COR-L47 (cell line): ENCODE results near the gene ZC3H8.
"Not testable (repeated sequence)": the region's sequence is repeated elsewhere in the genome, so short reads cannot be mapped to it uniquely, and the experiment has no call there.

Experiments used
- DNase-seq: peaks from one replicate; lab custom pipeline; 2025; lab: John Stamatoyannopoulos, UW

ZC3H8 gene

DNA sequence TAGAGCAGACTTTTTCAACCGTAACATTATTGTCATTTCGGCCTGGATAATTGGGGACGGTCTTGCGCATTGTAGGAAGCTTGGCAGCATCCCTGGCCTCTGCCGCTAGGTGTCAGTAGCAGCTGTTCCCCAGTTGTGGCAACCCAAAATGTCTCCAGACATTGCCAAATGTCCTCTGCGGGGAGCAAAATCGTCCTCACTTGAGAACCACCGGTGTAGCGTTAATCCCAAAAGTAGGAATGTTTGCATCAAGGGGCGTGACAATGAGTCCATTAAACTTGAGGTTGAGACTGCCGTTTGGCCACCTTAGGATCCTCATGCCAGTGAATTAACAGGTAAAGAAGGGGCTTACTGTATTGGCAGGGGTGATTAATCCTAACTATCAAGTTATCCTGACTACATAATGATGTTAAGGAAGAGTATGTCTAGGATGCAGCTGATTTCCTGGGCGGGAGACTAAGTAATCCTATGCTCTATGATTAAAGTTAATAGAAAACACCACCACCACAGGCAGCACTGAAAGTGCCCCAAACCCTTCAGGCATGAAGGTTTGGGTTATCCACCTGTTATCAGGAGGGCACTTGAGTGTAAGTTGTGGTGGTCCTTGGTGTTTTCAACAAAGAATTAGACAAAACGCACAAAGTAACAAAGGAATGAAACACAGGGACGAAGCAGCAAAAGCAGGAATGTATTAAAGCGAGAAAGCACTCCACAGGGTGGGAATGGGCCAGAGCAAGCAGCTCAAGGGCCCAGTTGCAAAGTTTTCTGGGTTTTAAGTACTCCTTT, 4.9 kb upstream of the ZC3H8 start:
- peak; percentile 70 for DNase-seq

GRCh38 chr2:112257575-112257974, 2.7 kb upstream of the ZC3H8 start:
- DNase-seq, result no peak

- DNase-seq, result no peak
These were observed 1.8 kb upstream of the ZC3H8 start for GRCh38 chr2:112256654-112257053.

- DNase-seq, result no peak
These were observed 1.0 kb upstream of the ZC3H8 start for GRCh38 chr2:112255875-112256274.

GRCh38 chr2:112253261-112253815, 1.5 kb downstream of the ZC3H8 start:
- DNase-seq, result no peak

GRCh38 chr2:112251271-112251670, 3.6 kb downstream of the ZC3H8 start:
- DNase-seq, result no peak

DNA sequence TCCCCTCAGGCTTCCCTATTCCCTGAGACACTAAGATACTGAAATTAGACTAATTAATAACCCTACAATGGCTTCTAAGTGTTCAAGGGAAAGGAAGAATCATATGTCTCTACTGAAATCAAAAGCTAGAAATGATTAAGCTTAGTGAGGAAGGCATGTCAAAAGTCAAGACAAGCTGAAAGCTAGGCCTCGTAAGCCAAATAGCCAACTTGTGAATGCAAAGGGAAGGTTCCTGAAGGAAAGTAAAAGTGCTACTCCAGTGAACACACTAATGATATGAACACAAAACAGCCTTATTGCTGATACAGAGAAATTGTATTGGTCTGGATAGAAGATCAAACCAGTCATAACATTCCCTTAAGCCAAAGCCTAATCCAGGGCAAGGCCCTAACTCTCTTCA, 10.0 kb downstream of the ZC3H8 start:
- DNase-seq, result no peak

- no peak for DNase-seq
These were observed 11.6 kb downstream of the ZC3H8 start for GRCh38 chr2:112243233-112243632.

DNA sequence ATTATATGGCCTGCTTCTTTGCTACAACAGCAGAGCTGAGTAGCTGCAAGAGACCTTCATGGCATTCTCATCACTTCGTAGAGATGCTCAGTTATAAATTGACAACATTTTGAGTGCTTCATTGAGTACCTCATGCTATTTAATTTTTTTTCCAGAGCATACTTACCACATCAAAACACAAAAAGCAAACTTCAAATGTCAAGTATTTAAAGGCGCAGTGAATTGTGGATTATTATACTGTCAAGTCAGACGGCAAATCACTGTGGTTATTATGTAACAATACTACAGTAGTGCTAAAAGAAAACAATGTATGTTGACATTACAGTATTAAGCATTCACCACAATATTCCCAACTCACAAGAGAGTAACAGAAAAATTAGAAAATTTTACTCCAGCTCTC, 12.5 kb downstream of the ZC3H8 start:
- DNase-seq, result no peak

DNA sequence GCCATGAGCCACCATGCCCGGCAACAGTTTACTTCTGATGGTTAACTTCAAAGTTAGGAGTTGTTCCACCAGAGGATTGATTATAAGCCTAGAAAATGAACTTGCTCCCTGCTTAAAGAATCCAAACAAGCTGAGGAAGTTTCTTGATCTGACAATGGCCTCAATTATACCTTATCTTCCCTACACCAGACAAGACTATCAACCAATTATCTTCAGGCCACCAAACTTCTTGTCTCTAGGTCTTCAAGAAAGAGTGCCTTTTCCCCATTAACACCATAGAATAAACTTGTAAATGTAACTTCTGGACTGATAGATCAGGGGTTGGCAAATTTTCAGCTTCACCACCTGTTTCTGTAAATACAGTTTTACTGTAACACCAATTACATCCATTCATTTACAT, 15.0 kb downstream of the ZC3H8 start:
- no peak for DNase-seq

GRCh38 chr2:112230371-112230770, 24.5 kb downstream of the ZC3H8 start:
- DNase-seq, result no peak

GRCh38 chr2:112229348-112229747, 25.5 kb downstream of the ZC3H8 start:
- DNase-seq, result no peak

- DNase-seq, result no peak
These were observed 34.0 kb downstream of the ZC3H8 start for GRCh38 chr2:112220831-112221230.

DNA sequence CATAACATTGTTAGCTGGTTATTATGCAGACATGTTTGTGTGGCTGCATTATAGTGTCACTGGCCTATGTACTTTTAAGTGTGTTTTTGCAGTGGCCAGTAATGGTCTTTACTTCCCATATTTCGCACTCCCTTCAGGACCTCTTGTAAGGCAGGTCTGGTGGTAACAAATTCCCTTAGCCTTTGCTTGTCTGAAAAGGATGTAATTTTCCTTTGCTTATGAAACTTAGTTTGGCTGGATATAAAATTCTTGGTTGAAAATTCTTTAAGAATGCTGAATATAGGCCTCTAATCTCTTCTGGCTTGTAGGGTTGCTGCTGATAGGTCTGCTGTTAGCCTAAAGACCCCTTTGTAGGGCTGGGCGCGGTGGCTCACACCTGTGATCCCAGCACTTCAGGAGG, 34.7 kb downstream of the ZC3H8 start:
- DNase-seq, result no peak

DNA sequence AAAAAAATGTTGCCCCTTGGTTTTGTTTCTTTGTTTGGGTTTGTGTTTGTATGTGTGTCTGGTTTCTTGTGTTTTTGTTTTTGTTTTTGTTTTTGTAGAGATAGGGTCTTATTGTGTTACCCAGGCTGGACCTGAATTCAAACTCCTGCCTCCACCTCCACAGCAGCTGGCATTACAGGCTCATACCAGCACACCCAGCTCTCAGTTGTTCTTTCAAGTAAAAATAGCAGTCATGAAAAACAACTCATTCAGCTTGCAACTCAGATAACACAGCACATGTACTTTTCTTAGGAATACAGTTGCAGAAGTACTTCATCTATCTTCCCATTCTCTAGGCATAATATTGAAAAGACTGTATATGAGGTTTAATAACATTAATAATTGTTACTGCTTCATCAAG, 37.0 kb downstream of the ZC3H8 start:
- no peak for DNase-seq

DNA sequence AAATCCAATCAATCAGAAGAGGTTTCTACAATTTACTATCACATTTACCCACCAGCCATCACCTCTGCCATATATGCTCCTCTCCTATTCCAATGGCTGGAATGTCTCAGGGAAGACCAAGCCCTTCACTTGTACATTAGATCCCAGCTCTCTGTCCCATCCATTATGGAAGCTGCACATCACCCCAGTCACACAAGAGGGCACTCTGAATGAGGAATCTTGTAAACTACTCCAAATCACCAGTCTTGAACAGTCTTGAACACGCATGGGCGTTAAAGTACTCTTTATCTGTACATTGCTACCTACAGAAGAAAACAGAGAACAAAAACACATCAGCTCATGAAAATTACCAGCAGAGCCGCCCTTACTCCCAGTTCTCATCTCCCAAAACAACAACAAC, 38.7 kb downstream of the ZC3H8 start:
- DNase-seq, result no peak

- not testable (repeated sequence) for DNase-seq
These were observed 46.9 kb downstream of the ZC3H8 start for GRCh38 chr2:112207905-112208304.

GRCh38 chr2:112204411-112204810, 50.4 kb downstream of the ZC3H8 start:
- no peak for DNase-seq

DNA sequence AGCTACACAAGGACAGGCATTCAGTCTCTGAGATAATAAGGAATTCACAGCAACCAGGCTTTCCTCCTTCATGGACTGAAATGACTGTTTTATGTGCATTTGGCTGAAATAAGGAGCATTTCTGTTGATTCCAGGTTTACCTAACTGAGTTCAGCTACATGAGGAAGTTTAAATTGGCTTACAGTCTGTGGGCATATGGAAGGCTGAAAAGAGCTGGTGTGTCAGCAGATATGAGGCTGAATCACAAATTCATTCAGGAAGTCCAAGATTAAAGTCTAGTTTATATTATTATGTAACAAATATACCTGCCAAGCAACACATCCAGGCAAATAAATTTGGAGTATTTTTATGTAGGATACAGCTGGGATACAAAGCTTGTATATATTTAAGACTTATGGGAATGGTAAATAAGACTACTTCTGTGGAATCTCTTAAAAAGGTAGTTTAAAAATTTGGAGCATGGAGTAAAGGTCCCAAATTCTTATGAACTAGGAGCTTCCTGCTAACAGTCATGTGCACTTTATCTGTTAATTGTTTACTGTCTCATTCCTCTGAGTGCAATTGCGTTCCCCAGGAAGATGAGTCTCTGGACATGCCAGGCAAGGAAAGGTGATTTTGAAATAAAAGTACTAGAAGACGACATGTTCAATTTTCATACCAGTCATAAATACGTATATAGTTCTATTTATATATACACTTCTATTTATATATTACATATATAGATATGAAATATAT, 53.0 kb downstream of the ZC3H8 start:
- no peak for DNase-seq

- DNase-seq, result no peak
These were observed 55.7 kb downstream of the ZC3H8 start for GRCh38 chr2:112199188-112199587.

GRCh38 chr2:112198780-112199179, 56.1 kb downstream of the ZC3H8 start:
- DNase-seq, result no peak

DNA sequence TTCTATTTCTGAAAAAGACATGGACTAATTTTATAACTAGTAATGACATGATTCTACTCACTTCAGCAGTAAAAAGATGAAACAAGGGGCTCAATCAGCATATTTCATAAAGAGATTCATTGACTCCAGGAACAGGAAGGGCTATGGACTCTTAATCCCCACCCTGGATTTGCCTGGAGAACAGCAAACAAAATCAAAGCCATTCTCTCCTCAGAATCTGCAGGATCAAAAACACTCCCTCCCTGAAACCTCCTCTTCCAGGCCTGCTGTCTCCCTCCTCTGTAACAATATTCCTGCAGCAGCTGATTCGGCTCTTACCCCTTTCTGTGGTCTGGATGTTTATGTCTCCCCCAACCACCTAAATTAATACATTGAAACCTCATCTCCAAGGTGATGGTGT, 57.0 kb downstream of the ZC3H8 start:
- no peak for DNase-seq

GRCh38 chr2:112195950-112196349, 58.9 kb downstream of the ZC3H8 start:
- no peak for DNase-seq
